Urinary bladder (tissue), 4 donors: Measurements from ENCODE around the gene ADCY7. TPM values are rescaled to one million over a fixed set of nuclear protein-coding genes. Genes with fewer than 3 reads are reported as not detected.

Source experiments
- DNase-seq: peaks from one replicate; pipeline ENCODE4 v3.0.0-alpha.2; 2015; ENCODE audit errors: extremely low spot score
- H3K27ac ChIP-seq: one replicate; pipeline ENCODE4 v1.5.1; 2013; ENCODE audit warnings: low read depth, mild to moderate bottlenecking, moderate library complexity
- H3K36me3 ChIP-seq: one replicate; pipeline ENCODE4 v1.6.1; 2013; ENCODE audit warnings: mild to moderate bottlenecking, moderate library complexity; ENCODE audit not compliant: insufficient read depth
- H3K4me1 ChIP-seq: one replicate; pipeline ENCODE4 v1.6.1; 2013; ENCODE audit warnings: mild to moderate bottlenecking, moderate library complexity; ENCODE audit not compliant: insufficient read depth
- H3K4me3 ChIP-seq: one replicate; pipeline ENCODE4 v1.5.1; 2013; ENCODE audit warnings: low read depth, low read length
- WGBS: extraction: QIAGEN DNeasy Blood & Tissue Kit; methylation state at CpG from one replicate; pipeline ENCODE4 v1.1.7; 2013; 5-methylcytosine and 5-hydroxymethylcytosine counted together
- polyA plus RNA-seq: library from polyadenylated mRNA; stranded (reverse); fragments of 200-250 nt; gene quantifications from one replicate; pipeline ENCODE4 v1.2.3, GENCODE V29; 2013
- total RNA-seq: library from RNA; depleted of rRNA; stranded (reverse); fragments of >200 nt; gene quantifications from one replicate; pipeline ENCODE4 v1.2.3, GENCODE V29; 2014
- donor health status: healthy with polysubstance abuse.
- donor health status: healthy.

Gene ADCY7
- total and polyA plus RNA-seq, 2 donors: 8.9 to 14.2 TPM

- 87% methylated on average over 2 of the region's 2 CpGs for WGBS
These were observed 10.8 kb upstream of the ADCY7 start for GRCh38 chr16:50255538-50255937.

GRCh38 chr16:50256604-50257003 is 9.7 kb upstream of the ADCY7 start:
- 91% methylated on average over 1 of the region's 1 CpG for WGBS
- H3K36me3 ChIP-seq: no peaks in the 10 kb centered on the region
- H3K27ac ChIP-seq: no peak overlapping the region
- H3K4me1 ChIP-seq: no peaks in the 10 kb centered on the region
- no peak for DNase-seq
- no peak overlapping the region for H3K4me3 ChIP-seq

More at GRCh38 chr16:50255538-50255937, 10.8 kb upstream of the ADCY7 start:
- Histone ChIP-seq H3K4me3 (no peak overlapping the region), H3K27ac (no peak overlapping the region), H3K4me1 (no peaks in the 10 kb centered on the region), H3K36me3 (no peaks in the 10 kb centered on the region)
- no peak for DNase-seq

- Histone ChIP-seq H3K36me3 (no peaks in the 10 kb centered on the region), H3K4me1 (no peaks in the 10 kb centered on the region), H3K4me3 (no peak overlapping the region), H3K27ac (no peak overlapping the region)
- DNase-seq: no peak
- WGBS: 92% methylated on average over 9 of the region's 9 CpGs
These were observed 8.5 kb upstream of the ADCY7 start for GRCh38 chr16:50257876-50258275.

- no peak for DNase-seq
- H3K36me3 ChIP-seq: no peaks in the 10 kb centered on the region
- no peak overlapping the region for H3K4me3 ChIP-seq
- no peaks in the 10 kb centered on the region for H3K4me1 ChIP-seq
- H3K27ac ChIP-seq: no peak overlapping the region
- 50% methylated on average over 23 of the region's 23 CpGs for WGBS
These were observed 6.8 kb upstream of the ADCY7 start for GRCh38 chr16:50259334-50260205.

- Histone ChIP-seq H3K4me3 (no peak overlapping the region), H3K27ac (no peak overlapping the region), H3K36me3 (no peaks in the 10 kb centered on the region), H3K4me1 (no peaks in the 10 kb centered on the region)
- WGBS: 95% methylated on average over 9 of the region's 9 CpGs
- DNase-seq: no peak
These were observed 5.9 kb upstream of the ADCY7 start for GRCh38 chr16:50260206-50261159.

GRCh38 chr16:50261160-50261706 is 5.1 kb upstream of the ADCY7 start:
- no peaks in the 10 kb centered on the region for H3K4me1 ChIP-seq
- no peak overlapping the region for H3K27ac ChIP-seq
- 78% methylated on average over 9 of the region's 9 CpGs for whole genome bisulfite sequencing
- no peaks in the 10 kb centered on the region for H3K36me3 ChIP-seq
- H3K4me3 ChIP-seq: no peak overlapping the region
- DNase-seq: no peak

- DNase-seq: no peak
- Histone ChIP-seq H3K27ac (no peak overlapping the region), H3K4me1 (no peaks in the 10 kb centered on the region), H3K36me3 (no peaks in the 10 kb centered on the region), H3K4me3 (no peak overlapping the region)
- 74% methylated on average over 11 of the region's 11 CpGs for WGBS
These were observed 4.6 kb upstream of the ADCY7 start for GRCh38 chr16:50261707-50262235.

GRCh38 chr16:50263060-50263909 is 3.1 kb upstream of the ADCY7 start:
- Histone ChIP-seq H3K4me3 (no peak overlapping the region), H3K4me1 (no peaks in the 10 kb centered on the region), H3K27ac (no peak overlapping the region), H3K36me3 (no peaks in the 10 kb centered on the region)
- DNase-seq: no peak
- WGBS: 72% methylated on average over 16 of the region's 16 CpGs

GRCh38 chr16:50263940-50264929 is 2.1 kb upstream of the ADCY7 start:
- H3K36me3 ChIP-seq: no peaks in the 10 kb centered on the region
- no peaks in the 10 kb centered on the region for H3K4me1 ChIP-seq
- DNase-seq: no peak
- H3K27ac ChIP-seq: no peak overlapping the region
- no peak overlapping the region for H3K4me3 ChIP-seq
- WGBS: 86% methylated on average over 8 of the region's 8 CpGs

GRCh38 chr16:50265260-50265659 is 1.1 kb upstream of the ADCY7 start:
- Histone ChIP-seq H3K27ac (no peak overlapping the region), H3K4me3 (no peak overlapping the region), H3K36me3 (no peaks in the 10 kb centered on the region), H3K4me1 (no peaks in the 10 kb centered on the region)
- no peak for DNase-seq
- WGBS: 62% methylated on average over 2 of the region's 2 CpGs

- no peak for DNase-seq
- H3K27ac ChIP-seq: no peak overlapping the region
- 85% methylated on average over 10 of the region's 10 CpGs for WGBS
- no peaks in the 10 kb centered on the region for H3K36me3 ChIP-seq
- no peaks in the 10 kb centered on the region for H3K4me1 ChIP-seq
- peak overlapping the region; percentile 16 for H3K4me3 ChIP-seq
These were observed 525 bp upstream of the ADCY7 start for GRCh38 chr16:50265716-50266336.
